SK-N-MC (cell line): ENCODE results near the gene KAT6B.

Source experiments
- EZH2 ChIP-seq: fragments of 200-600 bp; sonication (generic); IDR thresholded peaks from one replicate; pipeline ENCODE4 v1.6.1; 2017; ENCODE audit warnings: antibody characterized with exemption
- POLR2AphosphoS5 ChIP-seq: IDR thresholded peaks from 2 replicates; pipeline ENCODE4 v1.6.1; 2012; ENCODE audit warnings: mild to moderate bottlenecking, low read depth, low read length, borderline replicate concordance

- TF ChIP-seq EZH2 (no peak), POLR2AphosphoS5 (no peak)
Observed at GRCh38 chr10:74824900-74825370, 1.5 kb upstream of the KAT6B start.
